GM12873 (cell line): ENCODE measurements around the gene USH1C.

ENCODE experiments used
- TF ChIP-seq, protein P1 (sequence below): IDR thresholded peaks from 2 replicates; pipeline ENCODE4 v1.5.1; 2012; ENCODE audit warnings: low read depth, mild to moderate bottlenecking, moderate library complexity, low read length, control low read depth; ENCODE audit not compliant: insufficient read depth; ENCODE audit errors: missing control alignments

Gene USH1C

DNA sequence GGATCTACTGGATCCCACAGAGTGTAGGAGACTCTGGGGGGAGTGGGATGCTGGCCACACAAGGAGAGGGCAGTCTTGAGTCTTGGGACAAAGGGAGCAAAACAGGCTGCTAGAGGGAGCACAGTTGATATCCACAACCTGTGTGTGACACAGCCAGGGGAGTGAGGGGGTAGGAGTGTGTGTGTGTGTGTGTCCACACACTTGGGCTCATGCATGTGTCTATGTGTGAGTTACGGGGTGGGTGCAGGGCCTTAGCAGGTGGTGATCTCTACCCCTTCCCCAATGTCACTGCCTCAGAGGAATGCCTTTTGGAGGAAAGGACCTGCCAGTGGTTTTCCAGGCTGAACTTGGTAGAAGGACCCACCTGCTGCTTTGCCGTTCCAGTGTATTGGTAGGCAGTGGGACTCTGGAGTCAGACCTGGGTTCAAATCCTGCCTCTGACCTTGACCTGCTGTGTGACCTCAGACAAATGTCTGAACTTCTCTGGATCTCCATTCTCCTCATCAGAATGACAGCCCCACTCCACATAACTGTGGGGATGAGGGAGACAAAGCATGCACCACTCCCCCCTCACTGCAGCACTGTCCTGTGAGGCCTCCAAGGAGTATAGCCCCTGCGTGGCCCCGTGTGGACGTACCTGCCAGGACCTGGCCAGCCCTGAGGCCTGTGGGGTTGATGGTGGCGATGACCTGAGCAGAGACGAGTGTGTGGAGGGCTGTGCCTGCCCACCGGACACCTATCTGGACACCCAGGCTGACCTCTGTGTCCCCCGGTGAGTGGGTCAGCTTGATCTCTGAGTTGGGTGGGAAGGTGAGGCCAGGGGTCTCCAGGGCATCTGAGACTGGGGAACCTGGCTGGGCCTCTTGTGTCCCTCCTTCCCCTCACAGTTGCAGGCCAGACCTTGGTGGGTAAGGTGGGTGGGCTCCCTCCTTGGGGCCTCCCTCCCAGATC is 30.2 kb upstream of the USH1C start:
- TF ChIP-seq, protein P1, sequence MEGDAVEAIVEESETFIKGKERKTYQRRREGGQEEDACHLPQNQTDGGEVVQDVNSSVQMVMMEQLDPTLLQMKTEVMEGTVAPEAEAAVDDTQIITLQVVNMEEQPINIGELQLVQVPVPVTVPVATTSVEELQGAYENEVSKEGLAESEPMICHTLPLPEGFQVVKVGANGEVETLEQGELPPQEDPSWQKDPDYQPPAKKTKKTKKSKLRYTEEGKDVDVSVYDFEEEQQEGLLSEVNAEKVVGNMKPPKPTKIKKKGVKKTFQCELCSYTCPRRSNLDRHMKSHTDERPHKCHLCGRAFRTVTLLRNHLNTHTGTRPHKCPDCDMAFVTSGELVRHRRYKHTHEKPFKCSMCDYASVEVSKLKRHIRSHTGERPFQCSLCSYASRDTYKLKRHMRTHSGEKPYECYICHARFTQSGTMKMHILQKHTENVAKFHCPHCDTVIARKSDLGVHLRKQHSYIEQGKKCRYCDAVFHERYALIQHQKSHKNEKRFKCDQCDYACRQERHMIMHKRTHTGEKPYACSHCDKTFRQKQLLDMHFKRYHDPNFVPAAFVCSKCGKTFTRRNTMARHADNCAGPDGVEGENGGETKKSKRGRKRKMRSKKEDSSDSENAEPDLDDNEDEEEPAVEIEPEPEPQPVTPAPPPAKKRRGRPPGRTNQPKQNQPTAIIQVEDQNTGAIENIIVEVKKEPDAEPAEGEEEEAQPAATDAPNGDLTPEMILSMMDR = no peak

DNA sequence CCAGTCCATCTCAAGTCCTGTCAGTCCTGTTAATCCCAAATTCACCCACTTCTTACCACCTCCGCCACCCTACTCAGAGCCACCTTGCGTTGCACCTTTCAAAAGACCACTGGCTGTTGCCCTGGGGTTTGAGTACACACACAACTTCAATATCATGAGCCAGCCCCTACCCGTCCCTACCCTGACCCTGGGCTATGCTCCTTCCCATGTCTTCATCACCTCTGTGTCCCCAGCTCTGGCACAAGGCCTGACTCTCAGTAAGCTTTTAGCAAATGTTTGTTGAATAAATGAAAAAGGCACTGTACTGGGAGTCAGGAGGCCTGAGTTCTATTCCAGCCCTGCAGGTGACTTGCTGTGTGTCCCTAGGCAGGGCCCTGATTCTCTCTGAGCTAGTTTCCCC is 29.3 kb upstream of the USH1C start:
- TF ChIP-seq, protein P1 = no peak

DNA sequence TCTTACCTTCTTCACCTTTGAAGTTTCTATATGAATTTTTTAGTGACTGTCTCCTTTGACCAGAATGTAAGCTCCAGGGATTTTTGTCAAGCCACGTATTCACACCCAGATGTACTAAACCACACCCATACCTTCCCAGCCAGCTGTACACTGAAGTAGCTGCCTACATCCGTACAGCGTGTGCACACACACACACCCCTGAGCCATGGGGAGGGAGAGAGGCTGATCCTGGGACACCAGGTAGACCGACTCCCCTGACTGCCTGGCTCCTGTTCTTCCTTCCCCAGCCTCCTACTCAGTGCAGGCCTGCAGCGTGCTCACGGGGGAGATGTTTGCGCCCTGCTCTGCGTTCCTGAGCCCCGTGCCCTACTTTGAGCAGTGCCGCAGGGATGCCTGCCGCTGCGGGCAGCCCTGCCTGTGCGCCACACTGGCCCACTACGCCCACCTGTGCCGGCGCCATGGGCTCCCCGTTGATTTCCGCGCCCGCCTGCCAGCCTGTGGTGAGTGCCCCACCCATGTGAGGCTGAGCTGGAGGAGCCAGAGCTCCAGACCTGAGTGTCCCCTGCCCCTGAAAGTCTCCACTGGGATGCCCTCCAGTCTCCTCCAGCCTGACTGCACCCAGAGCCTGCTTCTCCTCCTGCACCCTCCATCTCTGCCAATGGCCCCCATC is 28.7 kb upstream of the USH1C start:
- TF ChIP-seq, protein P1 = no peak

DNA sequence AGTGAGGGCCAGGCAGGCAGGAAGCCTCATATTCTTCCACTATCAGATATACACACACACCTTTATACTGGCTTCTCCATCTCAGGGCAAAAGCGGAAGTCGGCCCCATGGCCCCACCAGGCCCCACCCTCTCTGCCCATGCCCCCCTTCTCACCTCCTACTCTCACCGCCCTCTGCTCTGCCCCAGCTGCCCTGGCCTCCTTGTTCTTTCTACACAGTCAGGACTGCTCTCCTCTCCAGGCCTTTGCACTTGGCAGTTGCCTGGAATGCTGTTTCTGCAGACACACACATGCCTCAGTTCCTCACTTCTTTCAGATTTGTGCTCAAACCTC is 28.1 kb upstream of the USH1C start:
- TF ChIP-seq, protein P1 = no peak

DNA sequence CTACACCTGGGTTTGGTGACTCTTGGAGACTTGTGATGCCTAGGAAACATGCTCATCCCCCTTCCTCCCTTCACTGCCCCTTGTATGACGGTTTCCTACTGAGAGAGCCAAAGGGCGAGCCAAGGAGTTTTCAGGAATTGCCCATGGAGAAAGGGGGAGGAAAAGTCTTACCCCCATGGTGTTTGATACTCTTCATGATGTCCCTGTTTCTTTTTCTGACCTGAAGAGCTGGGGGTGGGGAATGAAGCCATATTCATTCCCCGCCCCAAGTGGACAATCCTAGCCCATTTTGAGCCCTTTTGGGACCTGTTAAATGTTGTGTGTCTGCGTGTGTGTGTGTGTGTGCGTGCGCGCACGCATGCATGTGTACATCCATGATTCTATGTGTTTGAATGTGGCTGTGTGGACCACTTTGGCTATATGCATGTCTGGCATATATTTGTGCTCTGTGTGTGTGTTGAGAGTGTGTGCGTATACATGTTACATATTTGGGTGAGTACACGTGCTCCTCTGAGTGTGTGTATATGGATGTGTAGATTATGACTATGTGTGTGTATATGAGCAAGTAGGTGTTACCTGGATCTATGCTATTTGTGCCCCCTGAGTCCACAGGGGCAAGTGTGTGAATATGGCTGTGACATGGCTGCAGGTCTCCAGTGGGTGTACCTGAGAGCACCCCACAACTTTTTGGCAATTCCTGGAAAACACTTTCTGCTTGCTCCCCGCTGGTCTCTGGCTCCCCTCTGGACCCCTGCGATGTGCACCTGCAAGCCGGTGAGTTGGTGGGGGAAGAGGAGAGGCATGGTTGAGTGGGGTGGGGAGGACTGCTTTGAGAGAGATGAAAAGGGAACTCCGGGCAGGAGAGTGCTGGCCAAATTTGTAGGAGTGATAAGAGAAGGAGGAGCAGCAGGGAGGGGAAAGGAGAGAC is 27.5 kb upstream of the USH1C start:
- TF ChIP-seq, protein P1 = no peak

DNA sequence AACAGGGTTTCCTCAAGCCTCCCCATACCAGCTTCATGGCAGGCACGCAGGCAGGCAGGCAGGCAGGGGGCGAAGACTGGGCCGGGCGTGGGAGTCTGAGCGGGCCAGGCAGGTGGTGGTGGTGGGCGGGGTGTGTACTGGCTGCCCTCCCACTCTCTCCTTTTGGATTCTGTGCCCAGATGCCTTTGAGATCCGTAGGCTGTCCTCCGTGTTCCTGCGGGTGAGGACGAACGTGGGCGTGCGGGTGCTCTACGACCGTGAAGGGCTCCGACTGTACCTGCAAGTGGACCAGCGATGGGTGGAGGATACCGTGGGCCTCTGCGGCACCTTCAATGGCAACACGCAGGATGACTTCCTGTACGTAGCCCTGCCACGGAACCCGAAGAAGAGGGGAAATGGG is 25.8 kb upstream of the USH1C start:
- TF ChIP-seq, protein P1 = no peak
